ENCODE measurements around the gene CNOT4. TPM values are rescaled to one million over a fixed set of nuclear protein-coding genes. Genes with fewer than 3 reads are reported as not detected.

CNOT4 gene
- total and polyA plus RNA-seq, 2 of the 8 experiments (the other 6 are each of a cell fraction or from before 2014, with no cell fraction given): 10.9 to 25.8 TPM

GRCh38 chr7:135365721-135366120 is 144.2 kb downstream of the CNOT4 start:
- no peak overlapping the region for H2BK5ac ChIP-seq (ENCODE audit: low read depth, low read length)
- no peak overlapping the region for H3K9ac ChIP-seq (replicated peaks in 1 of 4; ENCODE audit: extremely low read depth in 1 of 4, low read depth in 3 of 4, low read length in 3 of 4)
- POLR2A ChIA-PET (ENCODE audit: partially characterized antibody): no interaction called here
- H2BK20ac ChIP-seq (ENCODE audit: low read length): no peak overlapping the region
- no peaks in the 10 kb centered on the region for H3K27me3 ChIP-seq (replicated peaks in 1 of 4; ENCODE audit: control insufficient read depth in 3 of 4, extremely low read depth in 1 of 4, insufficient read depth in 3 of 4, low read length in 3 of 4)
- H3K14ac ChIP-seq (ENCODE audit: insufficient read length): no peak overlapping the region
- H2BK12ac ChIP-seq (ENCODE audit: low read depth, low read length): no peak overlapping the region
- H4K5ac ChIP-seq (ENCODE audit: insufficient read length, low read depth, low read length): no peak overlapping the region
- H3K27ac ChIP-seq (ENCODE audit: low read depth, low read length): no peak overlapping the region
- WGBS, 2 experiments (ENCODE audit: extremely low coverage in 1 of 2, insufficient coverage in 1 of 2, insufficient read length in 1 of 2, insufficient replicate concordance in 2 of 2, low coverage in 1 of 2, low lambda C conversion rate in 2 of 2, missing lambda C conversion rate in 1 of 2): 87% methylated on average over 3 of the region's 3 CpGs; no CpG with 5 or more reads in 1 of the 2 experiments
- no peaks in the 10 kb centered on the region; a peak in 2 of 8 replicates for H3K36me3 ChIP-seq (ENCODE audit: control insufficient read depth in 2 of 4, insufficient read depth in 4 of 4, low read length in 3 of 4)
- H3K4me1 ChIP-seq (replicated peaks in 1 of 4; ENCODE audit: control insufficient read depth in 3 of 4, insufficient read depth in 4 of 4, low read length in 3 of 4): no peaks in the 10 kb centered on the region
- H2AK5ac ChIP-seq (ENCODE audit: low read depth, low read length): no peak overlapping the region
- no peak for FAIRE-seq
- H3K56ac ChIP-seq (replicated peaks; ENCODE audit: insufficient read length, low read depth, low read length): no peak overlapping the region
- no peak overlapping the region for H2BK15ac ChIP-seq (ENCODE audit: low read length)
- no peak for TF ChIP-seq GTF2F1 (IDR thresholded peaks at IDR 0.05; ENCODE audit: borderline replicate concordance, low read depth, low read length)
- TF ChIP-seq TAF1 (IDR thresholded peaks at IDR 0.05; ENCODE audit: low read depth, low read length): no peak
- TF ChIP-seq CBX8 (IDR thresholded peaks at IDR 0.05; ENCODE audit: borderline replicate concordance, low read depth, low read length): no peak
- TF ChIP-seq HDAC6 (IDR thresholded peaks at IDR 0.05; ENCODE audit: low read depth, low read length): no peak
- TF ChIP-seq EP300 (IDR thresholded peaks at IDR 0.05; ENCODE audit: borderline replicate concordance in 1 of 2, low read depth in 2 of 2, low read length in 2 of 2): no peak
- TF ChIP-seq KDM4A (IDR thresholded peaks at IDR 0.05; ENCODE audit: low read depth, low read length, severe bottlenecking): no peak
- H3K23me2 ChIP-seq (ENCODE audit: low read depth, low read length): no peaks in the 10 kb centered on the region
- H4K91ac ChIP-seq (replicated peaks; ENCODE audit: insufficient read length, low read length): no peak overlapping the region
- no peak overlapping the region for H4K8ac ChIP-seq (ENCODE audit: extremely low read depth, insufficient read depth, low read length)
- H4K20me1 ChIP-seq (replicated peaks in 1 of 2; ENCODE audit: control insufficient read depth in 1 of 2, insufficient read depth in 2 of 2, low read length in 2 of 2): no peaks in the 10 kb centered on the region
- no peaks in the 10 kb centered on the region for H3K79me1 ChIP-seq (ENCODE audit: low read depth, low read length)
- H3K23ac ChIP-seq (ENCODE audit: insufficient read length): no peak overlapping the region
- H3K4me2 ChIP-seq (ENCODE audit: insufficient read depth in 1 of 2, low read depth in 2 of 2, low read length in 2 of 2): no peak overlapping the region
- no peak overlapping the region for H3K4me3 ChIP-seq (ENCODE audit: extremely low read depth in 1 of 4, insufficient read depth in 2 of 4, low read depth in 3 of 4, low read length in 4 of 4)
- no peak overlapping the region for H3K4ac ChIP-seq (replicated peaks; ENCODE audit: insufficient read length, low read depth, low read length)
- CTCF ChIA-PET (ENCODE audit: partially characterized antibody): interaction anchor here (1.2 to 2.2 kb wide), 2 partner anchors 85 to 91 kb away, joined by 3 to 7 read pairs; no protein-coding TSS in a partner anchor
- H3K18ac ChIP-seq (ENCODE audit: extremely low read depth, low read length): no peak overlapping the region
- no peak overlapping the region for H2BK120ac ChIP-seq (replicated peaks; ENCODE audit: low read depth, low read length)
- no peak for DNase-seq (ENCODE audit: low read depth in 1 of 2, low spot score in 2 of 2)
- no peak overlapping the region for H2AFZ ChIP-seq (ENCODE audit: low read length)
- no peaks in the 10 kb centered on the region for H3K79me2 ChIP-seq (ENCODE audit: control insufficient read depth in 1 of 2, insufficient read depth in 2 of 2, low read length in 2 of 2)
- H3K9me3 ChIP-seq (ENCODE audit: insufficient read depth in 2 of 2, low read depth in 1 of 2, low read length in 1 of 2): no peaks in the 10 kb centered on the region
